ENCODE measurements around the gene QSOX2.

The QSOX2 gene

DNA sequence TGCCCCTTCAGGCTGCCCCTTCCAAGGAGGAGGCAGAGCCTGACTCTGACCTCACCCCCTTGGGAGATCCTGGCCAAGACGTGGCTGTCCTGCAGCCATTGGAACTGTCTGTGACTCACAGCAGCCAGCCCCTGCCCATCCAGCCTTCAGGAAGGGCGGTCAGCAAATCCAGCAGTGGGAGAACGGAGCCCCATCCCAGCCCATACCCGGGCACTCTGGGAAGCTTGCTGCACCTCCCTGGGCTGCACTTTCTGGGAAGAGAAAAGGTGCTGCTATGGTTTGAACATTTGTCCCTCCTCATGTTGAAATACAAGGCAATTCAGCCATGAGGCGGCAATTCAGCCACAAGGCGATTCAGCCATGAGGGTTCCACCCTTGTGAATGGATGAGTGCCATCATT lies 33.9 kb upstream of the QSOX2 start:
- Histone ChIP-seq H3K9me3 (ENCODE audit: severe bottlenecking) (no peaks in the 10 kb centered on the region), H3K27me3 (ENCODE audit: insufficient read depth, low read depth, severe bottlenecking) (no peaks in the 10 kb centered on the region), H3K36me3 (no peaks in the 10 kb centered on the region), H3K27ac (no peak overlapping the region), H3K4me3 (ENCODE audit: low read depth, low read length) (no peak overlapping the region)
- no peak for DNase-seq
- TF ChIP-seq, protein P1, sequence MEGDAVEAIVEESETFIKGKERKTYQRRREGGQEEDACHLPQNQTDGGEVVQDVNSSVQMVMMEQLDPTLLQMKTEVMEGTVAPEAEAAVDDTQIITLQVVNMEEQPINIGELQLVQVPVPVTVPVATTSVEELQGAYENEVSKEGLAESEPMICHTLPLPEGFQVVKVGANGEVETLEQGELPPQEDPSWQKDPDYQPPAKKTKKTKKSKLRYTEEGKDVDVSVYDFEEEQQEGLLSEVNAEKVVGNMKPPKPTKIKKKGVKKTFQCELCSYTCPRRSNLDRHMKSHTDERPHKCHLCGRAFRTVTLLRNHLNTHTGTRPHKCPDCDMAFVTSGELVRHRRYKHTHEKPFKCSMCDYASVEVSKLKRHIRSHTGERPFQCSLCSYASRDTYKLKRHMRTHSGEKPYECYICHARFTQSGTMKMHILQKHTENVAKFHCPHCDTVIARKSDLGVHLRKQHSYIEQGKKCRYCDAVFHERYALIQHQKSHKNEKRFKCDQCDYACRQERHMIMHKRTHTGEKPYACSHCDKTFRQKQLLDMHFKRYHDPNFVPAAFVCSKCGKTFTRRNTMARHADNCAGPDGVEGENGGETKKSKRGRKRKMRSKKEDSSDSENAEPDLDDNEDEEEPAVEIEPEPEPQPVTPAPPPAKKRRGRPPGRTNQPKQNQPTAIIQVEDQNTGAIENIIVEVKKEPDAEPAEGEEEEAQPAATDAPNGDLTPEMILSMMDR (IDR thresholded peaks at IDR 0.05; ENCODE audit: low read depth, low read length): no peak

DNA sequence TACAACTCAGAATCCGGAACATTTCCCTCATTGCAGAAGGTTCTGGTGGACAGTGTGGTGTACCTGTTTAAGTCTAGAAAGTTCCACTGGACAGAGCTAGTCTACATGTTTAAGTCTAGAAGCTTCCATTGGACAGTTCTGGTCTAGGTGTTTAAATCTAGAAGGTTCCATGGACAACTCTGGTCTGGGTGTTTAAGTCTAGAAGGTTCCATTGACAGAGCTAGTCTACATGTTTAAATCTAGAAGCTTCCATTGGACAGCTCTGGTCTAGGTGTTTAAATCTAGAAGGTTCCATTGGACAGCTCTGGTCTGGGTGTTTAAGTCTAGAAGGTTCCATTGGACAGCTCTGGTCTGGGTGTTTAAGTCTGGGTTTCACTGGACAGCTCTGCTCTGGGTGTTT lies 33.3 kb upstream of the QSOX2 start:
- H3K27me3 ChIP-seq (ENCODE audit: insufficient read depth, low read depth, severe bottlenecking): no peaks in the 10 kb centered on the region
- no peaks in the 10 kb centered on the region for H3K36me3 ChIP-seq
- TF ChIP-seq, protein P1 (IDR thresholded peaks at IDR 0.05; ENCODE audit: low read depth, low read length): no peak
- no peaks in the 10 kb centered on the region for H3K9me3 ChIP-seq (ENCODE audit: severe bottlenecking)
- no peak for DNase-seq
- H3K27ac ChIP-seq: no peak overlapping the region
- H3K4me3 ChIP-seq (ENCODE audit: low read depth, low read length): no peak overlapping the region

DNA sequence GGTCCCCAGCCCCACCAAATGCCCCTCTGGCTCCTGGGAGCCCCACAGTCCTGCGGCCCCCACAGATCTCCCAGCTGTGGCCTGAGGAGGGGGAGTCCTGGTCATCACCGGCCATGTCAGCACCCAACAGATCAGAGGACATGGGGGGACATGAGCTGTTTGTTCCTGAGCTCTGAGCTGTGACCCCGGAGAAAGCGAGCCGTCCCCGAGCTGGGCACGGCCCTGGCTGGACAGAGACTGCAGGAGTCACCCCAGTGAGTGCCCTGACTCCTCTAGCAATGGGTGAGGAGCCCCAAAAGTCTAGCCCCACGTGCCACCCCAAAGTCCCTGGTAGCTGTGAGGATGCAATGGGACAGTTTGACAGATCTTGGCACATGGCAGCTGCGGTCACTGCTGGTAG lies 32.6 kb upstream of the QSOX2 start:
- no peak overlapping the region for H3K4me3 ChIP-seq (ENCODE audit: low read depth, low read length)
- no peak for DNase-seq
- TF ChIP-seq, protein P1 (IDR thresholded peaks at IDR 0.05; ENCODE audit: low read depth, low read length): no peak
- H3K9me3 ChIP-seq (ENCODE audit: severe bottlenecking): no peaks in the 10 kb centered on the region
- no peaks in the 10 kb centered on the region for H3K36me3 ChIP-seq
- no peaks in the 10 kb centered on the region for H3K27me3 ChIP-seq (ENCODE audit: insufficient read depth, low read depth, severe bottlenecking)
- no peak overlapping the region for H3K27ac ChIP-seq

DNA sequence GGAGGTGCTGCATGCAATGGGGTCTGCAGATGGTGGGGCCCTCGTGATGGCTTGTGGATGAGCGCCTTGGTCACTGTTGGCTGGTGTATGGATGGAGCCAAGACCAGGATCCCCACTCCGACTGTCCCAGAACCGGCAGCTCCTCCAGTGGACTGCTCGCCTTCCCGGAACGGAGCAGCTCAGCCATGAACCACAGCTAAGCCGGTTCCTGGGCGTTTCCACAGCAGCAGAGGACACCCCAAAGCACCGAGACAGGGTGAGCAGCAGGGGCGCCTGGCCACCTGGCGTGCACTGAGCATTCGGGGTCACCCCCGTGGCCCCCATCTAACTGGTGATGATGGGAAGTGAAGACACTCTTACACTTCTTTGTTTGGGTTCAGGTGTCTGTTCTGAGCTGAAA lies 32.1 kb upstream of the QSOX2 start:
- no peak overlapping the region for H3K4me3 ChIP-seq (ENCODE audit: low read depth, low read length)
- no peak overlapping the region for H3K27ac ChIP-seq
- no peaks in the 10 kb centered on the region for H3K9me3 ChIP-seq (ENCODE audit: severe bottlenecking)
- no peaks in the 10 kb centered on the region for H3K27me3 ChIP-seq (ENCODE audit: insufficient read depth, low read depth, severe bottlenecking)
- no peaks in the 10 kb centered on the region for H3K36me3 ChIP-seq
- no peak for DNase-seq
- TF ChIP-seq, protein P1 (IDR thresholded peaks at IDR 0.05; ENCODE audit: low read depth, low read length): no peak

DNA sequence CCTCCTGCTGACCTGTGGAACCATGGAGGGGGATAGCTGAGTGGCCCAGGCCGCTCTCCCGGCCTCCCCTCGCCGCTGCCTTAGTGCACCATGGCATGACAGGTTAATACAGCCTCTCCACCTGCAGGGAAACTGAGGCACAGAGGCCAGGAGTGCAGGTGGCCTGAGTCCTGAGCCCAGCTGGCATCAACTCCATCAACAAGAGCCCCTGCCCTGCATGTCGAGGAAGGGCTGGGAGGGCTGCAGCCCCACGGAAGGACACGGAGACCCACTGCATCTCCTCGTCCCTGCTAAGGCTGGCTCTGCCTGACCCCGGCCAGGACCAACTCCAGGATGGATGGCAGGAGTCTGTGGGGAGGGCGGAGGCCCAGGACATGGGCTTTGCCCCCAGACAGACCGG lies 31.1 kb upstream of the QSOX2 start:
- TF ChIP-seq, protein P1 (IDR thresholded peaks at IDR 0.05; ENCODE audit: low read depth, low read length): no peak
- Histone ChIP-seq H3K27ac (no peak overlapping the region), H3K27me3 (ENCODE audit: insufficient read depth, low read depth, severe bottlenecking) (no peaks in the 10 kb centered on the region), H3K4me3 (ENCODE audit: low read depth, low read length) (no peak overlapping the region), H3K36me3 (no peaks in the 10 kb centered on the region), H3K9me3 (ENCODE audit: severe bottlenecking) (no peaks in the 10 kb centered on the region)
- no peak for DNase-seq

DNA sequence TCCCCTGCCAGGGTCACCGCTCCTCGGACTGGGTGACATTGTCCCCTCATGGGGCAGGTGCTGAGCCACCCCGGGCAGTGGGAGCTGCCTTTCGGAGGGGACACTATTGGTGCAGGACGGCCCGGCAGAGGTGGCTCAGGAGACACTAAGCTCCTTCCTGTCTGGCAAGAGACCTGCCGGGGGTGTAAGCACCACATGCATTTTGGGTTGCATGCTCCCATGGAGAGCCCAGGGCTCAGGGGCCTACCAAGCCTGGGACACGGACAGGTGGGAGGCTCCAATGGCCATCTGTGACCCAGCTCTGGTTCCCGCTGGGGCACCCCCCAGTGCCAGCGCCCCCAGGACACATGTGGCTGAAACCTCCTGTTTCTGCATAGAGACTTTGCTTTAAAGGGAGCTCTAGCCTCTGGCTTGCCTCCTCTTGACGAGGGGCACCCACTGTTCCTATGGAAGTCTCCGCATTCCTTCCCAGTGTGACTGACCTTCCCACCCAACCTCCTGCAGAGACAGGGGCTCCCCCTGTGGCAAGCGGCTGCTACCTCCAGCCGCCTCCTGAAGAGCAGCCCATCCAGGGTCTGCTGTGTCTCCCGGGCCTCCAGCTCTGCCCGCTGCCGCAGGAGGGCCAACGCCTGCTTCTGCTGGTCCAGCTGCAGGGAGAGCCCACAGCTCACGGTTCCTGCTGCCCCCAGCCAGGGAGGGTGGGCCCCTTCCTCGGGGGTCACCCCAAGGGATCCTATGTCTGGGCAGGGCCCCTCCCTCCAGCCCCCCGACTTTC lies 30.2 kb upstream of the QSOX2 start:
- DNase-seq: no peak
- Histone ChIP-seq H3K9me3 (ENCODE audit: severe bottlenecking) (no peaks in the 10 kb centered on the region), H3K4me3 (ENCODE audit: low read depth, low read length) (no peak overlapping the region), H3K36me3 (no peaks in the 10 kb centered on the region), H3K27me3 (ENCODE audit: insufficient read depth, low read depth, severe bottlenecking) (no peaks in the 10 kb centered on the region), H3K27ac (no peak overlapping the region)
- TF ChIP-seq, protein P1 (IDR thresholded peaks at IDR 0.05; ENCODE audit: low read depth, low read length): peak; percentile 32; the same call in 1 of the 2 replicates

All from WERI-Rb-1 (cell line).